GM18502 (cell line): ENCODE results near the gene FMOD.

ENCODE experiments used
- ATAC-seq: cut with Tn5 transposase; IDR thresholded peaks from one replicate; pipeline ENCODE4 v1.9.1; 2021; ENCODE audit warnings: mild to moderate bottlenecking; ENCODE audit not compliant: unreplicated experiment, poor library complexity

Gene FMOD

DNA sequence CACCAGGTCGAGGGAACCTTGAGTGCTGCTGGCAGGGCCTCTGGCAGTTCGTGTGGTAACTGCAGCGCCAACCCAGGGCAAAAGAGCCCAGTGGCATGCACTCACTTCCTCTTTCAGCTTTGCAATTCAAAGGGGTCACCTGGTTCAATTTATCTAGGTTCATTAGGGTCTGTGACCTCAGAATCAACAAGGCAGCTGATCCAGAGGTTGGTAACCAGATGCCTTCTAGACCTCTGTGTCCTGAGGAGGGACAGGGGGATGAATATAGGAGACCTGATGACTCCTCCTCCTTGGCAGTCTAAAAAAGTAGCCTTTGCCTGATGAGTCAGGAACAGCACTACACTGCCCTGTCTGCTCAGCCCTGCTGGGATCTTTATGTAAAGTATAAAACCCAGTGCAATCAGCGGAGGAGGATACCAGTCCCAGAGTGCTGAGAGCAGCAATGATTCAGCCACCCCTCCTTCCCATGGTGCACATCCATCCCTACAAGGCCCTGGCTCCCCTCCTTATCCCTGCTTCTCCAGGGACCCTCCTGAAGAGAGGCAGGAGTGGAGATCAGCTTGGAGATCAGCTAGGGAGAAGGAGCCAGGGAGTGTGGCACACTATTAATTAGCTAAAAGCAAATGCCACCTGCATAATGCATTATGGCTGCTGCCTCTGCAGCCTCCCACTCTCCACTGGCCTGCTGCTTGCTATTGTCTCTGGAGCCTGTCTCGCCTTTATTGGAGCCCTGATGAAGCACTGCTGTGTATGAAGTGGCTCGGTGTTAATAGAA, 11.2 kb upstream of the FMOD start:
- ATAC-seq = no peak

DNA sequence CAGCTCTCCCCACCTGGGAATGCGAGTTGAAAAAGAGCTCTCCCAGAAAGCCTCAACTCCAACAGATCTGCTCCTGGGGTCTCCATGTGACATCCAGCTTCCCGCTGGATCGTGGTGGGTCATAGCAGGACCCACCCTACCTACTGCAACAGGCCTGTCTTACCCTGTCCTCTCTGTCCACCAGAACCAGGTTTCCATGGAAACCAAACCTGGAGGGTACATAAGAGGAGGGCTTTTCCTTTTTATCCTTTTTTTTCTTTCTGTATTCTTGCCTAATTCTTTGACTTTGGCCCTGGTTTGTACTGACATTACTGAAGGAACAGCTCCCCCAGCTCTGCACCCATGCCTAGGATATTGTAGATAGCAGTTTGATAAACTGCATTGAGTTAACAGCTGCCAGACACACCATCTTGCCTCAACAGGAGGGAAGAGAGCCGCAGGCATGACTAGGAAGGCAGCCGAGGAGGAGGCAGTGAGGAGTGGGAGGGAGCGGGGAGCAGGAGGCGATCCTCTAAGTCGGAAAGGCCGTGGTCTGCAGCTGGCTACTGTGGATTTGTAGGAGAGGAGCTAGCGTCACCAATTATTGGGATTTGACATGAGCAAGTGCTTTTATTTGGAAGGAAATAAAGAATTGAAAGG, 9.7 kb upstream of the FMOD start:
- ATAC-seq = no peak

GRCh38 chr1:203359010-203359571, 8.2 kb upstream of the FMOD start:
- ATAC-seq = no peak

DNA sequence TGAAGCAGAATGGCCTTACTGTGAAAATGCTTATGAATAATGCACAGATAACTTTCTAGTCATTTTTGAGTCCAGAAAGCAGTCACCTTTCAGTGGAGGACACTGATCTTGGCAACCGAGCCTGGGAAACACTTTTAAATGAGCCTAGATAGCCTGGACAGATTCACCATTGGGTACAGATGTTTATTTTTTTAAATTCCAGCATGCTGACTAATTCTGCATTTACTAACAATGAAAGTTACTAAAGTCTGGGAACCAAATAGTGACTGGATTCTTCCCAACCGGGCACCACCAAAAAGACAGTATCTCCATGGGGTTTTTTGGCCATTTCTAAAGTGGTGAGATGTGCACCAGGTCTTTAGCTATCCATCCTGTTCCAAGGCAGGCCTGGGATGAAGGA, 3.3 kb upstream of the FMOD start:
- no peak for ATAC-seq

DNA sequence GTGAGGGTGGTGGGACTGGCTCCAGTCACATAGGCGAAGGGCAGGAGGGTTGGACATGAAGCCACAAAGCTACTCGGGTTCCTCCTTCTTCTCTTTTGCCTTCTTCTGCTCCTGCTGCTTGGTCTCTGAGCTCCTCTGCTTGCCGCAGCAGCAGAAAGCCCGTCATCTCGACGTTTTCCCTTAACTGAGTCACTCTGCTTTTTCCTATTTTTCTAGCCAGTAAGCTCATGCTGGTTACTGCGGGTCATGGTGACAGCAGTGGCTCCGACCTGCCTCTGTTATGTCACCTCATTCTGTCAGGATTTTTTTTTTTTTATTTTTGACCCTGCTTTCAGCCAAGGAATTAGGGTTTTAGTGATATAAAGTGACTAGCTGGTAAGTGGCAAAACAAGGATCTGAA, 2.6 kb upstream of the FMOD start:
- no peak for ATAC-seq

GRCh38 chr1:203349773-203350524, 973 bp downstream of the FMOD start:
- ATAC-seq = no peak

DNA sequence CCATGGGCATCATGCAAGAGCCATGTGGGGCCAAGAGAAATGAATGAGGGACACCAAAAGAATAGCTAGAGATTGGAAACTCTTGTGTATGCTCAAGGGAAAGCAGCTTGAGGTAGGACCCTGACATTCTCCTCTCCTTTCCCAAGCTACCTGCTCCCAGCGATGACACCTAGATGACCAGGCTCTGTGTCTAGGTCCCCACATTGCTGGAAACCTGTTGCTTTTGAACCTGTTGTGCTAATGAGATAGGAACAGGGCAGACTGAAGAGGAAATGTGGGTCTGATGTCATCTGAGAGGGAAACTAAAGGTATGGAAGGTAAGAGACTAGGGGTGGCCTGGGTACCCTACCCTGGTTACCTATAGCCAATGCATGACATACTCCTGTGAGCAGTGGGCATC, 1.8 kb downstream of the FMOD start:
- no peak for ATAC-seq

GRCh38 chr1:203346769-203347102, 4.2 kb downstream of the FMOD start:
- no peak for ATAC-seq

GRCh38 chr1:203346060-203346768, 4.7 kb downstream of the FMOD start:
- no peak for ATAC-seq

DNA sequence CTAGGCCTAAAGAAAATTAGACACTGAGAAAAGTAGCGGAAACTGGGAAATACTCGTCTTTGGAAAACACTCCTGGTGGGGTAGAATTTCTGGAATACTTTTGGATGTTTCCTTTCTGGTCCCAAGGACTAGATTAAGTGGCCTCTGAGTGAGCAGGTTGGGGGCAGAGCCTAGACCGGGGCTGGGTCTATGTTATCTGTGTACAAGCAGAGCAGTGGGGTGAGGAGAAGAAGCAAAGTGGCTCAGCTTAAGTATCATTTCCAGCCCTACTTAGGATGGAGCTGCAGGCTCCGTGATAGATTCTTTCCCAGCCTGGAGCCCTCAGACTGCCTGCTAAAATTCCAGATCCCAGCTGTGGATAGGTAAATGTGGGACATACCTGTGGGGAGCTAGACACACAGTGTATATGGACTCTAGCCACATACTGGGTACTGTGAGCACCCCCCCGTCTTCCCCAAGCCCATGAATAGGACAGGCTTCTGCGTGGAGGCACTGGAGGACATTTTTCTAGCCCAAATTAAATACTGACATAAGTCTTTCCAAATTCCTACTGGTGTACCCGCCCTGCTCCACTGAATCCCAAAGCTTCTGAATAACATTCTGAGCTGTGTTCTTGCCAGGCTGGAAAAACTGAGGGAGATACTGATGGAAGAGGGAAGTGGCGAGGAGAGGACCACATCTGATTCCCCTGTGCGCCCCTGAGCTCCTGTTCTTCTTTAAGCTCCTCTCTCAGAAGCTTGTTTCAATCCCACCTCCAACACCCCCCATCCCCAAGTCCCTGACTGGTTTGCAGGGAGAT, 6.8 kb downstream of the FMOD start:
- no peak for ATAC-seq

- no peak for ATAC-seq
Observed at GRCh38 chr1:203342192-203342940, 8.6 kb downstream of the FMOD start.

DNA sequence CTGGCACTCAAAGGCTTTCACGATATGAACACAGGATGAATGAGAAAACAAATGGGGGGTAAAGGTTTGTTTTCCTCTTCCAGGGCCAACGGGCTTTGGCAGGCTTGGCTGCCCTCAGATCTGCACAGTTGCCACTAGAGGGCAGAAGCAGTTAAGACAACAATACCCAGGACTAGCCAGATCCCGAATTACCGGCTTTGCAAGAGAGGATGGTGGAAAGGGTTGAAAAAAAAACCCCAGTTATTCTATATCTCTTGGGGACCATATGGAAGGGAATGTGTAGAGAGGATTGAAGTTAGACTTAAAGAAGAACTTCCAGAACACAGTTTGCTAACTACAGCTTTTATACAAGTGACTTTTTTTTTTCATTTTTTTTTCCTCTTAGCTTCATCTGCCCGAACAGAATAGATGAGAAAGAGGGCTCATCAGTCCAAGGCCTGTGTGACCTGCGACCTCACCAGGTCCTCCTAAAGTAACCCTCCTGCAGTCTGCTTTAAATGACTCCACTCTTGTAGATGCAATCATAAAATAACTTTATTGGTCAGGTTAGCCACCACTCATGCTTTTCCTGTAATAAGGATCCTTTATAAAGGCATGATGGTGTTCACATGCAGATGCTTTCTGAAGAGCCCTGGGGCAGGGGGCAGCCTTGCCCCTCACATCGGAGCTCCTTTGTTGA, 10.7 kb downstream of the FMOD start:
- no peak for ATAC-seq

- no peak for ATAC-seq
Observed at GRCh38 chr1:203338335-203339036, 12.4 kb downstream of the FMOD start.

DNA sequence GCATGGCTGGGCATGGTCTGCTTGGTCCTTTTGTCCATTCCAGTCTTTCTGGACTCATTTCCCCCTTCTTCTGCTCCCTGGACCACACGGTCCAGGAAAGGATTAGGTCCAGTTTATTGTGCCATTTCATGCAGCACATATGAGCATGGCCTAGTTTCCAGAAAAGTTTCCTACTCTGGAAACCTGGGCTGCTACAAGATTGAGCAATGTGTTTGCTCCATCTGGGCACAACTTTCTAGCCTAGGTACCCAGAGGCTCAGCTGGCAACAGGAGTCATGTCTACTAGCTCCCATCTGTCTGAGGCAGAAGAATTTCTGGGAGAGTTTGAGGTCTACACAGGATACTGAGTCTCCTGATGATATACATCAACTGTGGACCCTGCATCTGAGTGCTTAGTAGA, 14.8 kb downstream of the FMOD start:
- no peak for ATAC-seq

DNA sequence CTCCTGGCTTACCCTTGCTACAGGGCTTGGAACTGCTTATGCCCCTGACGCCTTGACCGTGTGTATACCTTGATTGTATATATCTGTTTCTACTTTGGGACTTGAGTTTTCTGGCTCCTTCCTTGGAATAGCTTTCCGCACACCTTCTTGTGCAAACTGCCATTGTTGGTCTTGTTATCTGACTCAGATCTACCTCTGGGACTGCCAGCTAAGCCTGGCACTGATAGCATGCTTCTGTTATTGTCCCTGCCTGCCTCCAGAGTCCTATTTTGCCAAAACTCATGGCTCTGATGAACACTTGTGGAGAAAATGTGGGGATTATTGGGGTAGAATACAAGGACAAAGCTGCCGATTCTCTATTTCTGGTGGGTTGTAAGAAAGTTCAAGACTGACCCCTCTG, 15.4 kb downstream of the FMOD start:
- ATAC-seq = no peak

DNA sequence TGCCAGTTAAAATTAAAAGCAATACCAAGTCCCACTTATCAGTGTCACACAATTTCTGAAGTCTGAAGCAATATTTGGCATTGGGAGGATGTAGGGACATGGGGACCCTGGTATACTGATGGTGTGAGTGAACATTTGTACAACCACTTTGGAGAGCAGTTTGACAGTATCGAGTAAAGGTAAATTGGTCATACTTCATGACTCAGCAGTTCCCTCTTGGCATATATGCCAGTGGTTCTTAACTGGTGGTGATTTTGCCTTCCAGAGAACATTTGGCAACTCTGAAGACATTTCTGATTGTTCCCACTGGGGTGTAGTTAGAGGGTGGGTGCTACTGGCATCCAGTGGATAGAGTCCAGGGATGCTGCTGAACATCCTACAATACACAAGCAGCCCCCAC, 19.7 kb downstream of the FMOD start:
- ATAC-seq = no peak

GRCh38 chr1:203328714-203329122, 22.2 kb downstream of the FMOD start:
- no peak for ATAC-seq
